Thyroid gland (tissue), 4 donors: ENCODE measurements around the gene KCNMA1.

Experiments used
- CTCF ChIP-seq, 6 experiments: fragments of 200-600 bp in 3 of 6; fragments of 450-650 bp in 3 of 6; sonication (generic) in 3 of 6; IDR thresholded peaks; one replicate each; pipeline ENCODE4 v1.5.1; 2016 to 2019; ENCODE audit warnings: antibody characterized with exemption in 6 of 6, mild to moderate bottlenecking in 2 of 6, inconsistent platforms in 1 of 6, moderate library complexity in 1 of 6
- POLR2A ChIP-seq, 2 donors: fragments of 450-650 bp; IDR thresholded peaks; one replicate each; pipeline ENCODE4 v1.6.1; 2017; ENCODE audit warnings: antibody characterized with exemption in 2 of 2, mild to moderate bottlenecking in 2 of 2, moderate library complexity in 1 of 2

DNA sequence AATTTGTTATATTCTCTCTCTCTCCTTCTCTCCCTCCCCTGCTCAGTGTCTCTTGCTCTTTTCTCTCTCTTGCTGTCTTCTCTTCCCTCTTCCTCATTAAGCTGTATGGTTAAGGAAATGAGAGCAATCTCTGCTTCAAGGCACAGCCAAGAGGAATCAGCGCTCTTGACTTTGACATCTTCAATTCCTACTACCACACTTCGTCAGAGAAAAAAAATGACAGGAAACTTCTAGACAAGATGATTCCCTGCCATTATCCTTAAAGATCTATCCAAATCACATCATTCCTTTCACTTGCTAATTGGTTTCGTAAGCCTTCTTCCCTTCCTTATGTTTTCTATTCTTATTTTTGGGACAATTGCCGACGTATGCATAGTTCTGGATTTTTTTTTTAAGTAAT lies 425.0 kb downstream of the KCNMA1 start:
- TF ChIP-seq CTCF (IDR thresholded peaks at IDR 0.05) (no peak), POLR2A (IDR thresholded peaks at IDR 0.05) (no peak)
